Left ventricle myocardium inferior (tissue), 1 donor: ENCODE measurements around the gene ZFP69B. TPM values are rescaled to one million over a fixed set of nuclear protein-coding genes. Genes with fewer than 3 reads are reported as not detected.

ENCODE experiments used
- total RNA-seq: library from RNA; stranded (reverse); fragmentation: NEBNext Ultra II Directional; extraction: Animal tissue kit (Norgen Biotek cat#: 25700); gene quantifications from one replicate; pipeline ENCODE4 v1.2.1, GENCODE V29; 2021
- donor health status: DM: no; HTN: yes; CAD: no; lungs with severe emphysema.

ZFP69B gene
- total RNA-seq, 1 donor from 2014 or later = 1.1 TPM

Other genes starting within 250 kb of the ZFP69B start
- not detected for gene TMCO2, start 202.5 kb upstream of the ZFP69B start, total RNA-seq
- gene ZMPSTE24, start 192.2 kb upstream of the ZFP69B start, total RNA-seq = 33.8 TPM
- 0.27 TPM for gene COL9A2, start 133.2 kb upstream of the ZFP69B start, total RNA-seq
- gene SMAP2, start 76.7 kb upstream of the ZFP69B start, total RNA-seq = 15.0 TPM
- gene ZFP69, start 26.8 kb downstream of the ZFP69B start, total RNA-seq = 1.9 TPM
- gene EXO5, start 58.3 kb downstream of the ZFP69B start, total RNA-seq = 3.6 TPM
- gene ZNF684, start 81.2 kb downstream of the ZFP69B start, total RNA-seq = 7.8 TPM
- gene RIMS3, start 215.2 kb downstream of the ZFP69B start, total RNA-seq = 0.74 TPM
- 62.2 TPM for gene NFYC, start 241.2 kb downstream of the ZFP69B start, total RNA-seq